ENCODE results near the gene IRS1. TPM values are rescaled to one million over a fixed set of nuclear protein-coding genes. Genes with fewer than 3 reads are reported as not detected.

IRS1 gene
- polyA plus RNA-seq, 1 donor (not counting 4 experiments of a cell fraction or from before 2014, with no cell fraction given) = 11.2 TPM

- Histone ChIP-seq H3K27me3 (ENCODE audit: control insufficient read depth, extremely low read depth, insufficient read depth, low read length) (no peaks in the 10 kb centered on the region), H4K20me1 (ENCODE audit: control insufficient read depth, extremely low read depth, insufficient read depth, low read length) (no peaks in the 10 kb centered on the region), H3K79me2 (ENCODE audit: control insufficient read depth, insufficient read depth, low read length) (no peaks in the 10 kb centered on the region), H3K9me3 (ENCODE audit: control insufficient read depth, low read depth, low read length) (no peaks in the 10 kb centered on the region), H3K36me3 (ENCODE audit: control insufficient read depth in 2 of 2, extremely low read depth in 1 of 2, insufficient read depth in 2 of 2, low read length in 2 of 2) (no peaks in the 10 kb centered on the region), H3K4me3 (ENCODE audit: control insufficient read depth in 2 of 3, extremely low read depth in 1 of 3, insufficient read depth in 2 of 3, low read depth in 1 of 3, low read length in 3 of 3) (no peak overlapping the region), H3K4me1 (ENCODE audit: control insufficient read depth, extremely low read depth, insufficient read depth, low read length) (no peaks in the 10 kb centered on the region), H3K9me1 (ENCODE audit: control insufficient read depth, extremely low read depth, insufficient read depth, low read length) (no peaks in the 10 kb centered on the region), H2AFZ (ENCODE audit: control insufficient read depth, low read length) (no peak overlapping the region), H3K27ac (ENCODE audit: control insufficient read depth, insufficient read depth, low read length) (no peak overlapping the region), H3K4me2 (ENCODE audit: control insufficient read depth, extremely low read depth, insufficient read depth, low read depth, low read length) (no peak overlapping the region), H3K9ac (ENCODE audit: control insufficient read depth, extremely low read depth, insufficient read depth, low read length) (no peak overlapping the region)
- dilution Hi-C loops (cut with MboI; ENCODE audit: extremely low pct_ligation_motif_present, low sequenced_read_pairs) = no loop called here
- FAIRE-seq (no peak), DNase-seq (ENCODE audit: low read depth, low spot score) (no peak)
- no peak for TF ChIP-seq CTCF (optimal IDR thresholded peaks at IDR 0.05 in 1 of 3, IDR thresholded peaks at IDR 0.05 in 1 of 3, conservative IDR thresholded peaks at IDR 0.05 in 1 of 3; ENCODE audit: extremely low read depth in 1 of 3, insufficient read depth in 2 of 3, low read length in 3 of 3)
- no peak for TF ChIP-seq EZH2 (IDR thresholded peaks at IDR 0.05; ENCODE audit: low read length)
Measured at GRCh38 chr2:226701052-226701451, 98.6 kb downstream of the IRS1 start.

GRCh38 chr2:226699321-226699720 lies 100.3 kb downstream of the IRS1 start:
- no peak for DNase-seq (ENCODE audit: low read depth, low spot score)
- no peak overlapping the region for H2AFZ ChIP-seq (ENCODE audit: control insufficient read depth, low read length)
- H3K9me1 ChIP-seq (ENCODE audit: control insufficient read depth, extremely low read depth, insufficient read depth, low read length) = no peaks in the 10 kb centered on the region
- TF ChIP-seq CTCF (optimal IDR thresholded peaks at IDR 0.05 in 1 of 3, IDR thresholded peaks at IDR 0.05 in 1 of 3, conservative IDR thresholded peaks at IDR 0.05 in 1 of 3; ENCODE audit: extremely low read depth in 1 of 3, insufficient read depth in 2 of 3, low read length in 3 of 3) = no peak
- TF ChIP-seq EZH2 (IDR thresholded peaks at IDR 0.05; ENCODE audit: low read length) = no peak
- H3K4me2 ChIP-seq (ENCODE audit: control insufficient read depth, extremely low read depth, insufficient read depth, low read depth, low read length) = no peak overlapping the region
- H3K27ac ChIP-seq (ENCODE audit: control insufficient read depth, insufficient read depth, low read length) = no peak overlapping the region
- no peaks in the 10 kb centered on the region for H3K36me3 ChIP-seq (ENCODE audit: control insufficient read depth in 2 of 2, extremely low read depth in 1 of 2, insufficient read depth in 2 of 2, low read length in 2 of 2)
- dilution Hi-C loops (cut with MboI; ENCODE audit: extremely low pct_ligation_motif_present, low sequenced_read_pairs) = no loop called here
- H4K20me1 ChIP-seq (ENCODE audit: control insufficient read depth, extremely low read depth, insufficient read depth, low read length) = no peaks in the 10 kb centered on the region
- H3K9ac ChIP-seq (ENCODE audit: control insufficient read depth, extremely low read depth, insufficient read depth, low read length) = no peak overlapping the region
- no peaks in the 10 kb centered on the region for H3K79me2 ChIP-seq (ENCODE audit: control insufficient read depth, insufficient read depth, low read length)
- no peak overlapping the region for H3K4me3 ChIP-seq (ENCODE audit: control insufficient read depth in 2 of 3, extremely low read depth in 1 of 3, insufficient read depth in 2 of 3, low read depth in 1 of 3, low read length in 3 of 3)
- no peak for FAIRE-seq
- no peaks in the 10 kb centered on the region for H3K4me1 ChIP-seq (ENCODE audit: control insufficient read depth, extremely low read depth, insufficient read depth, low read length)
- H3K27me3 ChIP-seq (ENCODE audit: control insufficient read depth, extremely low read depth, insufficient read depth, low read length) = no peaks in the 10 kb centered on the region
- no peaks in the 10 kb centered on the region for H3K9me3 ChIP-seq (ENCODE audit: control insufficient read depth, low read depth, low read length)

All from keratinocyte (primary cell).